Stimulated activated CD4-positive, alpha-beta T cell treated with anti-CD3 and anti-CD28 coated beads, Interleukin-12 subunit alpha, Interleukin-12 subunit beta, amount 100 ng/mL, for 48 hours (primary cell): ENCODE measurements around the gene PUSL1.

Experiments
- DNase-seq, 3 donors: peaks; one replicate each; pipeline ENCODE4 v3.0.0-alpha.2; 2020; ENCODE audit warnings: low read depth in 2 of 3, low spot score in 1 of 3

PUSL1 gene

DNA sequence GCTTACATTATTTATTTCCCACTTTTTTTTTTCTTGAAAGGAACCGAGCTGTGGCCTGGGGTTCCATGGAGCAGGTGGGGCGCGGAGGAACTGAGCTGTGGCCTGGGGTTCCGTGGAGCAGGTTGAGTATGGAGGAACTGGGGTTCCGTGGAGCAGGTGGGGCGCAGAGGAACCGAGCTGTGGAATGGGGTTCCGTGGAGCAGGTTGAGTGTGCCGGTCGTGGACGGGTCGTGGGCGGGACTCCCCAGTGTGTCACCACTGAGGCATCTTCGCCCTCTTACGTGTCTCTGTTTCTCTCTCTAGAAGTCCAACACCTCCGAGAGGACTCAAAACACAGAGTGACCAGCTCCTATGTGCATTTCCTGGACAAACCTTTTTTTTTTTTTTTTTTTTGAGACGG lies 29.4 kb upstream of the PUSL1 start:
- DNase-seq: no peak

DNA sequence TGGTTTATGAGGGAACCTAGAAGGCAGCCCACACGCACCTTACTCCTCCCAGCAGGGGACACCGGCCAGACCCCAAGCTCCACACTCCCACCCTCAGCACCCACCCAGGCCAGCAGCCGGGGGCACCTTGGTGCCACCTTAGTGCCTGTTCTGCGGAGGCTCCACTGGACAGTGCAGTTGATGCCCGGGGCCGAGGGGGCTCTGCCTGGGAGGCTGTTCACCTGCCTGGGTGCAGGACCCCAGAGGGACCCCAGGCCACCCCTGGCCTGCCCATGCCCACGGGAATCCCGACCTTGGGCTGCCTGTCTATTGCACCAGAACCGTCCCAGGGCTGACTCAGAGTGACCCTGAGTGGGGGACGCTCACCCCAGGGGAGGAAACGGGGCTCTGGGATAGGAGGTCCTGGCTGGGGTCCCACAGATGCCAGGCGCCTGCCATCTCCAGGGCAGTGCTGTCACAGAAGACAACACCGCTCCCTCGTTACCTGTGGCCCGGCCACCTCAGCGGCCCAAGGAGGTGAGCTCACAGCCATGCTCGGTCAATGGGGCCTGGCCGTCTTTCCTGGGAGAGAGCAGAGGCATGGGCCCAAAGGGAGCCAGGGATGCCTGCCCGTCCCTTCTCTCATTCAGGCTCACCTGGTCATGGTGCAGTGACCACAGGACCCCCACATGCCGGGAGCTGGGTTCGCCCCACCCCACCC lies 27.5 kb upstream of the PUSL1 start:
- DNase-seq: no peak

- DNase-seq: no peak
Measured at GRCh38 chr1:1281533-1282321, 26.7 kb upstream of the PUSL1 start.

GRCh38 chr1:1282998-1283397 lies 25.4 kb upstream of the PUSL1 start:
- DNase-seq: no peak

DNA sequence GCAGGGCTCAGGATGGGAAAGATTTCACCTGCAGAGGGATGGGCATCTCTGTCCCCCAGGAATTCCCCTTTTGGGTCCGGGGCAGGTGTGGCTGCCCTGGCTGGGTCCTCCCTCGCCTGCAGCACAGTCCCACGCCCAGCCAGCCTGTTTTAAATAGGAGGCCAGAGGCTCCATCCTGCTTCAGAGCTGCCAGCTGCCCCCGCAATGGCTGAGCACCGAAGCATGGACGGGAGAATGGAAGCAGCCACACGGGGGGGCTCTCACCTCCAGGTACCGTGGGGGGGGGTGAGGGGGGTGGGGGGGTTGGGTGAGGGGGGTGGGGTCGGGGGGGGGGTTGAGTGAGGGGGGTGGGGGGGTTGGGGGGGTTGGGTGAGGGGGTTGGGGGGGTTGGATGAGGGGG lies 24.6 kb upstream of the PUSL1 start:
- no peak for DNase-seq

DNA sequence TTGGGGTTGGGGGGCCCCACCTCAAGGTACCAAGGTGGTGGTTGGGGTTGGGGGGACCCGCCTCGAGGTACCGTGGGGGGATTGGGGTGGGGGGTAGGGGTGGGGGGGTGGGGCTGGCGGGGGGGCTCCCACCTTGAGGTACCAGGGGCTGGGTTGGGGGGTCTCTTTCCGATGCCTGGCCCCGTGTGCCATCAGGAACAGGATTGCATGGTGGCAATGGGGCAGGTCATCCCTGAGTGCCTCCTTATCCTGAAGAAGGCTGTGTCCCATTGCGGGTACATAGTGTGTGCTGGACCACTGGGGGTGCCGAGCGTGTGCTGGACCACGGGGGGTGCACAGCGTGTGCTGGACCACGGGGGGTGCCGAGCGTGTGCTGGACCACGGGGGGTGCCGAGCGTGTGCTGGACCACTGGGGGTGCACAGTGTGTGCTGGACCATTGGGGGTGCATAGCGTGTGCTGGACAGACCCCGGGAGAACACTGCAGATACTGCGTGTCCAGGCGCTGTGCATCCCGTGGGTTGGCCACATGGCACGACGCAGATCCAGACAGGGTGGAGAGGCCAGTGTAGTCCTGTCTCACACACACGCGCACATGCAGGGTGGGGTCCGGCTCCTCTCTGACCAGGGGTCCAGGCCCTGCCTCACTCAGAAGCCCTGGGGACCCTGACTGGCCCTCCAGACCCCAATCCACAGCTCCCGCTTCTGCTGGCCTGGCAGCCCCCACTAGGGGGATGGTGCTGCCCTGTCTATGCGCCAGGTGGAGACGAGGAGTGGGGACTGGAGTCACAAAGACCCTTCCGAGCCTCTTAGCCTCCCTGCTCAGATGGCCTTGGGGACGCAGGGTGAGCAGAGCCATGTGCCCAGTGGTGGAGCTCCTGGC lies 23.9 kb upstream of the PUSL1 start:
- DNase-seq: no peak

DNA sequence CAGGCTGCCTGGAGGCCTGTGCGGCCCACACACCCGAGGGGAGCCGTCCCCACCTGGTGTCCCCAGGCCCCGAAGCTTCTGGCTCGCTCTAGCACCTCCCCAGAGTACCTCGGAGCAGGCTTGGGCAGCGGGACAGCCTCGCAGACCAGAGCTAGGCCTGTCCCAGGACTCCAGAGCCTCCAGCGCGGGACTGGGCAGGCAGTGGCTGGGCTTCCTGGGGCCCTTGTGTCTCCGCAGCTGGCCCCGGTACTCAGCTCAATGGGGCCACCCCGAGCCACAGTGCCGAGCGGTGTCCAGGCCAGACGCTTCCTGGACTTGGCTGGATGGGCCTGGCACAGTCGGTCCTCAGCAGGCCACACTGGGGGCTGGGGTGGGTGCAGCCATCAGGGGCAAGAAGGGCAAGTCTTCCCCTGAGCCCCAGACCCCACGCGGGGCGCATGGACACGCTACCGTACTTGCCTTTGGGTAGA lies 23.3 kb upstream of the PUSL1 start:
- no peak for DNase-seq

DNA sequence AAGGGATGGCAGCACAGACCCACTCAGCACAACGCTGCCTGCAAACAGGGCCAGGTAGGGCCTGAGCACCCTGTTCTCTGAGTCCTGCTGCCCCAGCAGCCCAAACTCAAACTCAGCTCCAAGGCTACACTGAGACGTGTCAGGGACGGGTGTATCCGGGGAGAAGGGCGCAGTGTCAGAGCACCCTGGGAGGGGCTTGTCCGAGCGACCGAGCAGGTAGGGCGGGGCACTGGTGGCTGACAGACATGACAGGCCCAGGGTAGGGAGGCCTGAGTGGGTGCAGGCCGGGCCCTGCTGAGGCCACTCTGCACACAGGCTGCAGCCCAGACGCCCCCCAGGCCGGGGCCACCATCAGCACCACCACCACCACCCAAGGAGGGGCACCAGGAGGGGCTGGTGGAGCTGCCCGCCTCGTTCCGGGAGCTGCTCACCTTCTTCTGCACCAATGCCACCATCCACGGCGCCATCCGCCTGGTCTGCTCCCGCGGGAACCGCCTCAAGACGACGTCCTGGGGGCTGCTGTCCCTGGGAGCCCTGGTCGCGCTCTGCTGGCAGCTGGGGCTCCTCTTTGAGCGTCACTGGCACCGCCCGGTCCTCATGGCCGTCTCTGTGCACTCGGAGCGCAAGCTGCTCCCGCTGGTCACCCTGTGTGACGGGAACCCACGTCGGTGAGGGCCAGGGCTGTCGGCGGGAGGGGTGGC lies 22.6 kb upstream of the PUSL1 start:
- DNase-seq: no peak

- DNase-seq: no peak
Measured at GRCh38 chr1:1286313-1287261, 21.8 kb upstream of the PUSL1 start.

GRCh38 chr1:1287288-1288110 lies 20.9 kb upstream of the PUSL1 start:
- no peak for DNase-seq

DNA sequence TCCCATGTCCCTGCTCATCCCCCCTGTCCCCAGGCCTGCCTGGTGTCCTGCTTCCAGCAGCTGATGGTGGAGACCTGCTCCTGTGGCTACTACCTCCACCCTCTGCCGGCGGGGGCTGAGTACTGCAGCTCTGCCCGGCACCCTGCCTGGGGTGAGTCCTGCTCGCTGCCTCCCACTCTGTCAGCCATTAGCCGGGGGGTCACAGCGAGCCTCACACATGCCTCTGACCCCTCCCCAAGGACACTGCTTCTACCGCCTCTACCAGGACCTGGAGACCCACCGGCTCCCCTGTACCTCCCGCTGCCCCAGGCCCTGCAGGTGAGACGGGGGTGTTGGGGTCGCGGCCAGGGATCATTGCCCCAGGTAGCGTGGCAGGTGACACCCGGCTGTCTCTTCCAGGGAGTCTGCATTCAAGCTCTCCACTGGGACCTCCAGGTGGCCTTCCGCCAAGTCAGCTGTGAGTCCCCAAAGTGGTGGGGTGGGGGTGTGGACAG lies 18.1 kb upstream of the PUSL1 start:
- DNase-seq: peak in 2 of 3 donors; percentile 38 to 59

GRCh38 chr1:1291023-1291528 lies 17.3 kb upstream of the PUSL1 start:
- no peak for DNase-seq

GRCh38 chr1:1291548-1292441 lies 16.6 kb upstream of the PUSL1 start:
- peak in 1 of 3 donors; percentile 40 for DNase-seq

GRCh38 chr1:1292442-1292779 lies 16.0 kb upstream of the PUSL1 start:
- no peak for DNase-seq

DNA sequence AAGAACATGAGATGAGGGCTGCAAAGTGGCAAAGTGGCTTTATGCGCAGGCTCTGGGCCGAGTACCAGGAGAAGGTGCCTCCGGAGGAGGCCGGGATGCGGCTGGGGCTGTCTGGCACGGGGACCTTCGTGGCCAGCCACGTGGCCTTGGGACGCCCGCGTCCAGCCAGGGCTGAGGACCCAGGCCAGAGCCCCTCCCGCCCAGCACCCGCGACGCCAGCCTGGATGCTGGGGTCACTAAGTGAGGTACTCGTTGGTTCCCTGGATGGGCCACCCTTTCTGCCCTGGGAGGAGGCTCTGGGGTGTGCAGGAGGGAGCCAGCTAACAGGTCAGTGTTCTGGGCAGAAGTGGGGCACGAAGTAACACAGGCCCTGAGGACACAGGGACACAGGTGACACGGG lies 15.5 kb upstream of the PUSL1 start:
- no peak for DNase-seq

GRCh38 chr1:1293263-1294249 lies 14.8 kb upstream of the PUSL1 start:
- DNase-seq: no peak
